GM18511 (cell line): ENCODE data around the gene SIT1.

Experiments
- ATAC-seq: cut with Tn5 transposase; IDR thresholded peaks from one replicate; pipeline ENCODE4 v1.9.1; 2021; ENCODE audit warnings: mild to moderate bottlenecking, moderate library complexity; ENCODE audit not compliant: unreplicated experiment

Gene SIT1

GRCh38 chr9:35608221-35608620, 42.5 kb downstream of the SIT1 start:
- ATAC-seq = no peak

- ATAC-seq = no peak
These were observed 44.0 kb downstream of the SIT1 start for GRCh38 chr9:35606726-35607125.

GRCh38 chr9:35606138-35606504, 44.6 kb downstream of the SIT1 start:
- ATAC-seq = no peak

GRCh38 chr9:35605351-35606137, 45.2 kb downstream of the SIT1 start:
- ATAC-seq = peak; percentile 11

GRCh38 chr9:35604578-35605350, 46.0 kb downstream of the SIT1 start, which contains the start of gene TESK1:
TSS of gene TESK1 (plus strand) at chr9:35605262. CDS start at chr9:35605620, 358 bp downstream.
- peak; percentile 57 for ATAC-seq

GRCh38 chr9:35603986-35604577, 46.6 kb downstream of the SIT1 start:
- peak; percentile 87 for ATAC-seq

- no peak for ATAC-seq
These were observed 47.2 kb downstream of the SIT1 start for GRCh38 chr9:35603506-35603985.

GRCh38 chr9:35599763-35600604, 50.7 kb downstream of the SIT1 start:
- ATAC-seq = no peak
